Smooth muscle cell (in vitro differentiated cells): Measurements from ENCODE around the gene ADAM33. TPM values are rescaled to one million over a fixed set of nuclear protein-coding genes. Genes with fewer than 3 reads are reported as not detected.

Experiments used
- DNase-seq: peaks from one replicate; lab custom pipeline; 2025; ENCODE audit not compliant: unreplicated experiment; lab: John Stamatoyannopoulos, UW
- H2AFZ ChIP-seq: fragments of 200-600 bp; sonication (generic); 2 replicates; pipeline ENCODE4 v1.6.0; 2016; ENCODE audit warnings: antibody characterized with exemption, low read depth, mild to moderate bottlenecking
- H3F3A ChIP-seq: fragments of 200-600 bp; sonication (generic); 2 replicates; pipeline ENCODE4 v1.6.0; 2017; ENCODE audit warnings: antibody characterized with exemption, low read depth
- H3K27ac ChIP-seq: fragments of 200-600 bp; sonication (generic); 2 replicates; pipeline ENCODE4 v1.5.1; 2016; ENCODE audit warnings: low read depth, mild to moderate bottlenecking
- H3K27me3 ChIP-seq: fragments of 200-600 bp; sonication (generic); 2 replicates; pipeline ENCODE4 v1.6.1; 2016; ENCODE audit warnings: low read depth, mild to moderate bottlenecking
- H3K36me3 ChIP-seq: fragments of 200-600 bp; sonication (generic); 2 replicates; pipeline ENCODE4 v1.5.1; 2016; ENCODE audit warnings: low read depth
- H3K4me1 ChIP-seq: fragments of 200-600 bp; sonication (generic); 2 replicates; pipeline ENCODE4 v1.5.1; 2016; ENCODE audit warnings: low read depth
- H3K4me2 ChIP-seq: fragments of 200-600 bp; sonication (generic); 2 replicates; pipeline ENCODE4 v1.6.0; 2016; ENCODE audit warnings: mild to moderate bottlenecking
- H3K4me3 ChIP-seq: fragments of 200-600 bp; sonication (generic); 2 replicates; pipeline ENCODE4 v1.5.1; 2016; ENCODE audit warnings: mild to moderate bottlenecking
- H3K79me2 ChIP-seq: fragments of 200-600 bp; sonication (generic); 2 replicates; pipeline ENCODE4 v1.6.0; 2016; ENCODE audit warnings: low read depth, mild to moderate bottlenecking
- H3K9ac ChIP-seq: fragments of 200-600 bp; sonication (generic); 2 replicates; pipeline ENCODE4 v1.6.0; 2016; ENCODE audit warnings: low read depth
- H3K9me3 ChIP-seq: fragments of 200-600 bp; sonication (generic); replicated peaks from 2 replicates; pipeline ENCODE4 v1.5.1; 2016; ENCODE audit warnings: low read depth
- H4K20me1 ChIP-seq: fragments of 200-600 bp; sonication (generic); 2 replicates; pipeline ENCODE4 v1.6.0; 2016; ENCODE audit warnings: low read depth
- CTCF ChIP-seq: fragments of 200-600 bp; sonication (generic); IDR thresholded peaks from 2 replicates; pipeline ENCODE4 v1.5.1; 2017; ENCODE audit warnings: borderline replicate concordance, mild to moderate bottlenecking, antibody characterized with exemption; ENCODE audit not compliant: insufficient read depth, poor library complexity, severe bottlenecking
- WGBS: methylation state at CpG from one replicate; pipeline ENCODE4 v1.1.7; 2016; ENCODE audit warnings: low lambda C conversion rate; 5-methylcytosine and 5-hydroxymethylcytosine counted together
- polyA plus RNA-seq: library from polyadenylated mRNA; unstranded; fragments of >200 nt; fragmentation: Nextera tagmentation; extraction: Ambion mirVana; gene quantifications from 2 replicates; pipeline ENCODE4 v1.2.1, GENCODE V29; 2016
- total RNA-seq: library from RNA; depleted of rRNA; stranded (reverse); fragments of >200 nt; gene quantifications from 2 replicates; pipeline ENCODE4 v1.2.3, GENCODE V29; 2014

The ADAM33 gene
- total and polyA plus RNA-seq, 2 experiments from 2014 or later, result 5.1 to 7.4 TPM

GRCh38 chr20:3646067-3646440 is 35.8 kb downstream of the ADAM33 start:
- H3K4me3 ChIP-seq, result no peak overlapping the region
- H3K79me2 ChIP-seq, result no peaks in the 10 kb centered on the region
- H4K20me1 ChIP-seq, result no peaks in the 10 kb centered on the region
- TF ChIP-seq CTCF, result no peak
- no peaks in the 10 kb centered on the region for H3F3A ChIP-seq
- H3K36me3 ChIP-seq, result no peaks in the 10 kb centered on the region
- no peaks in the 10 kb centered on the region for H3K4me1 ChIP-seq
- H2AFZ ChIP-seq, result no peak overlapping the region
- no peaks in the 10 kb centered on the region for H3K27me3 ChIP-seq
- DNase-seq, result no peak
- no peak overlapping the region for H3K27ac ChIP-seq
- H3K9ac ChIP-seq, result no peak overlapping the region
- no peaks in the 10 kb centered on the region for H3K9me3 ChIP-seq
- no peak overlapping the region for H3K4me2 ChIP-seq
- WGBS, result 64% methylated on average over 5 of the region's 5 CpGs

GRCh38 chr20:3645309-3646066 is 36.3 kb downstream of the ADAM33 start:
- Histone ChIP-seq H3K4me2 (no peak overlapping the region), H3K36me3 (no peaks in the 10 kb centered on the region)

GRCh38 chr20:3640259-3640658 is 41.6 kb downstream of the ADAM33 start:
- WGBS, result 95% methylated on average over 3 of the region's 3 CpGs
- H3K27me3 ChIP-seq, result no peaks in the 10 kb centered on the region
- TF ChIP-seq CTCF, result no peak

More at GRCh38 chr20:3645309-3646066, 36.3 kb downstream of the ADAM33 start:
- H3K9me3 ChIP-seq, result peaks cover 1% of the 10 kb centered on the region
- H3K27me3 ChIP-seq, result no peaks in the 10 kb centered on the region
- H3K79me2 ChIP-seq, result no peaks in the 10 kb centered on the region
- no peak overlapping the region for H3K9ac ChIP-seq
- no peak overlapping the region for H3K4me3 ChIP-seq
- H3K27ac ChIP-seq, result no peak overlapping the region
- DNase-seq, result no peak
- H3K4me1 ChIP-seq, result no peaks in the 10 kb centered on the region
- WGBS, result 93% methylated on average over 20 of the region's 20 CpGs
- no peaks in the 10 kb centered on the region for H4K20me1 ChIP-seq
- H3F3A ChIP-seq, result no peaks in the 10 kb centered on the region
- TF ChIP-seq CTCF, result no peak
- H2AFZ ChIP-seq, result no peak overlapping the region

GRCh38 chr20:3635346-3635745 is 46.5 kb downstream of the ADAM33 start:
- no peak overlapping the region for H3K4me2 ChIP-seq
- H3K27ac ChIP-seq, result no peak overlapping the region
- no peaks in the 10 kb centered on the region for H3K4me1 ChIP-seq
- H3K36me3 ChIP-seq, result peaks cover 7% of the 10 kb centered on the region
- no peak overlapping the region for H3K4me3 ChIP-seq
- no peaks in the 10 kb centered on the region for H4K20me1 ChIP-seq
- no peaks in the 10 kb centered on the region for H3K27me3 ChIP-seq
- no peak overlapping the region for H3K9ac ChIP-seq
- H3F3A ChIP-seq, result no peaks in the 10 kb centered on the region
- no peaks in the 10 kb centered on the region for H3K9me3 ChIP-seq
- no peak overlapping the region for H2AFZ ChIP-seq
- H3K79me2 ChIP-seq, result no peaks in the 10 kb centered on the region
- no peak for DNase-seq
- WGBS, result 93% methylated on average over 1 of the region's 1 CpG
- TF ChIP-seq CTCF, result no peak

More at GRCh38 chr20:3640259-3640658, 41.6 kb downstream of the ADAM33 start:
- H3K79me2 ChIP-seq, result no peaks in the 10 kb centered on the region
- H3K27ac ChIP-seq, result no peak overlapping the region
- no peak for DNase-seq
- no peak overlapping the region for H3K4me3 ChIP-seq
- H3K4me2 ChIP-seq, result no peak overlapping the region
- no peaks in the 10 kb centered on the region for H3F3A ChIP-seq
- H3K4me1 ChIP-seq, result no peaks in the 10 kb centered on the region
- peaks cover 7% of the 10 kb centered on the region for H3K36me3 ChIP-seq
- no peaks in the 10 kb centered on the region for H4K20me1 ChIP-seq
- peaks cover 2% of the 10 kb centered on the region for H3K9me3 ChIP-seq
- no peak overlapping the region for H3K9ac ChIP-seq
- no peak overlapping the region for H2AFZ ChIP-seq
